ENCODE data around the gene ZNF443. TPM values are rescaled to one million over a fixed set of nuclear protein-coding genes. Genes with fewer than 3 reads are reported as not detected.

Gene ZNF443
- total RNA-seq, 1 experiment from 2014 or later = 9.4 TPM

- no peaks in the 10 kb centered on the region for H4K20me1 ChIP-seq (ENCODE audit: control insufficient read depth, insufficient read depth, insufficient read length)
- Mint-ChIP-seq H3K27me3 (ENCODE audit: low read depth) (peaks cover 9% of the 10 kb centered on the region), H3K27ac (no peak overlapping the region), H3K4me3 (peak overlapping the region in 1 of 2 experiments; percentile 41; a peak in 1 of 5 replicates), H3K9me3 (no peaks in the 10 kb centered on the region; a peak in 1 of 5 replicates), H3K4me1 (peaks cover 19 to 20% of the 10 kb centered on the region in 2 experiments), H3K36me3 (ENCODE audit: insufficient read depth in 1 of 3, low read depth in 3 of 3) (no peaks in the 10 kb centered on the region; a peak in 1 of 7 replicates)
- H3K23me2 ChIP-seq (ENCODE audit: insufficient read length, low read depth, low read length, poor library complexity, severe bottlenecking) = peaks cover 10% of the 10 kb centered on the region
- no CpG with 5 or more reads among the region's 2 CpGs for WGBS (ENCODE audit: extremely low coverage, insufficient read length, low lambda C conversion rate)
- H3K9ac ChIP-seq (ENCODE audit: extremely low read depth, insufficient read length, low read length) = no peak overlapping the region
- H2BK5ac ChIP-seq (ENCODE audit: insufficient read length, low read length) = no peak overlapping the region
- H2BK20ac ChIP-seq (ENCODE audit: low read depth, low read length, poor library complexity, severe bottlenecking) = no peak overlapping the region
- no peak overlapping the region for H3T11ph ChIP-seq (ENCODE audit: low read length)
- TF ChIP-seq CTCF (conservative IDR thresholded peaks at IDR 0.05) = no peak
- H3K9me3 ChIP-seq (ENCODE audit: control insufficient read depth, low read depth, low read length) = no peaks in the 10 kb centered on the region
- H2AK5ac ChIP-seq (ENCODE audit: insufficient read length, low read length) = no peak overlapping the region
- no peak overlapping the region for H2AFZ ChIP-seq (ENCODE audit: low read length)
- H3K27me3 ChIP-seq (ENCODE audit: insufficient read depth, low read length) = no peaks in the 10 kb centered on the region; the same call in 1 of the 2 replicates
- H3K4ac ChIP-seq (ENCODE audit: low read depth, low read length) = no peak overlapping the region
- no peaks in the 10 kb centered on the region; the same call in 1 of the 2 replicates for H3K4me1 ChIP-seq (ENCODE audit: insufficient read depth, low read length)
- H2BK15ac ChIP-seq (ENCODE audit: low read depth, low read length) = no peak overlapping the region
- DNase-seq = no peak
- H4K91ac ChIP-seq (ENCODE audit: insufficient read length, low read depth, low read length) = no peak overlapping the region
- peaks cover 3% of the 10 kb centered on the region for H3K79me1 ChIP-seq (ENCODE audit: insufficient read depth, low read depth, low read length, poor library complexity, severe bottlenecking)
- no peak overlapping the region for H3K18ac ChIP-seq (ENCODE audit: insufficient read length, low read depth, low read length)
- no peak overlapping the region for H2BK120ac ChIP-seq (ENCODE audit: low read depth, low read length, poor library complexity, severe bottlenecking)
- no peak overlapping the region for H3K23ac ChIP-seq (ENCODE audit: insufficient read length, low read depth, low read length)
- H4K5ac ChIP-seq (ENCODE audit: insufficient read length, low read depth, low read length) = no peak overlapping the region
- no peak overlapping the region for H3K27ac ChIP-seq (ENCODE audit: insufficient read length, low read depth, low read length)
- no peak overlapping the region for H2BK12ac ChIP-seq (ENCODE audit: insufficient read length, low read depth, low read length)
- H3K79me2 ChIP-seq (ENCODE audit: insufficient read depth, low read length) = 0 out of 2 replicates have a peak, but pooled peaks cover 2% of the 10 kb centered on the region
- no peak overlapping the region for H4K8ac ChIP-seq (replicated peaks; ENCODE audit: insufficient read length, low read depth, low read length)
- H3K4me2 ChIP-seq (ENCODE audit: insufficient read depth, insufficient read length, low read length) = no peak overlapping the region
- no peak overlapping the region for H3K56ac ChIP-seq (ENCODE audit: insufficient read length, low read depth, low read length)
- no peak overlapping the region for H3K14ac ChIP-seq (ENCODE audit: insufficient read depth, low read length)
Observed at GRCh38 chr19:12482509-12482886, 41.7 kb upstream of the ZNF443 start.

Measured in H9 (cell line).